ENCODE measurements around the gene ASCC1. TPM values are rescaled to one million over a fixed set of nuclear protein-coding genes. Genes with fewer than 3 reads are reported as not detected.

Gene ASCC1
- total RNA-seq, 2 donors from 2014 or later, result 14.8 to 38.3 TPM

- H3K9me3 ChIP-seq, result no peaks in the 10 kb centered on the region
- no peak for DNase-seq (ENCODE audit: low spot score)
- TF ChIP-seq POLR2AphosphoS5 (IDR thresholded peaks at IDR 0.05) (no peak), POLR2A (IDR thresholded peaks at IDR 0.05) (no peak), CTCF (IDR thresholded peaks at IDR 0.05) (no peak)
- no peaks in the 10 kb centered on the region for H3K4me1 ChIP-seq (replicated peaks)
- intact Hi-C loops (cut with DNase I), result no loop called here
- no peaks in the 10 kb centered on the region for H3K36me3 ChIP-seq
- 96% methylated on average over 4 of the region's 4 CpGs for WGBS
- H3K4me3 ChIP-seq, result no peak overlapping the region
- H3K27me3 ChIP-seq (replicated peaks; ENCODE audit: insufficient read depth), result no peaks in the 10 kb centered on the region
- H3K27ac ChIP-seq, result no peak overlapping the region
Measured at GRCh38 chr10:72095195-72095594, 120.9 kb downstream of the ASCC1 start.

- no peak for DNase-seq (ENCODE audit: low spot score)
- 99% methylated on average over 2 of the region's 2 CpGs for WGBS
- TF ChIP-seq POLR2AphosphoS5 (IDR thresholded peaks at IDR 0.05) (no peak), CTCF (IDR thresholded peaks at IDR 0.05) (no peak), POLR2A (IDR thresholded peaks at IDR 0.05) (no peak)
- H3K27ac ChIP-seq, result no peak overlapping the region
- H3K36me3 ChIP-seq, result no peaks in the 10 kb centered on the region
- H3K4me3 ChIP-seq, result no peak overlapping the region
- H3K9me3 ChIP-seq, result no peaks in the 10 kb centered on the region
- H3K4me1 ChIP-seq (replicated peaks), result no peaks in the 10 kb centered on the region
- intact Hi-C loops (cut with DNase I), result no loop called here
- H3K27me3 ChIP-seq (replicated peaks; ENCODE audit: insufficient read depth), result no peaks in the 10 kb centered on the region
Measured at GRCh38 chr10:72094574-72094973, 121.5 kb downstream of the ASCC1 start.

- no peak overlapping the region for H3K4me3 ChIP-seq
- H3K27ac ChIP-seq, result no peak overlapping the region
- no peak for TF ChIP-seq POLR2A (IDR thresholded peaks at IDR 0.05)
- TF ChIP-seq CTCF (IDR thresholded peaks at IDR 0.05), result no peak
- no peak for TF ChIP-seq POLR2AphosphoS5 (IDR thresholded peaks at IDR 0.05)
- H3K4me1 ChIP-seq (replicated peaks), result no peaks in the 10 kb centered on the region
- intact Hi-C loops (cut with DNase I), result no loop called here
- no peaks in the 10 kb centered on the region for H3K27me3 ChIP-seq (replicated peaks; ENCODE audit: insufficient read depth)
- no peak for DNase-seq (ENCODE audit: low spot score)
- no peaks in the 10 kb centered on the region for H3K36me3 ChIP-seq
- WGBS, result 97% methylated on average over 4 of the region's 4 CpGs
- no peaks in the 10 kb centered on the region for H3K9me3 ChIP-seq
Measured at GRCh38 chr10:72093450-72093849, 122.6 kb downstream of the ASCC1 start.

GRCh38 chr10:72092987-72093386 is 123.1 kb downstream of the ASCC1 start:
- Histone ChIP-seq H3K36me3 (no peaks in the 10 kb centered on the region), H3K4me3 (no peak overlapping the region), H3K4me1 (replicated peaks) (peaks cover 1% of the 10 kb centered on the region), H3K27ac (no peak overlapping the region), H3K27me3 (replicated peaks; ENCODE audit: insufficient read depth) (no peaks in the 10 kb centered on the region), H3K9me3 (no peaks in the 10 kb centered on the region)
- DNase-seq (ENCODE audit: low spot score), result no peak
- intact Hi-C loops (cut with DNase I), result no loop called here
- TF ChIP-seq POLR2A (IDR thresholded peaks at IDR 0.05), result no peak
- no peak for TF ChIP-seq POLR2AphosphoS5 (IDR thresholded peaks at IDR 0.05)
- no peak for TF ChIP-seq CTCF (IDR thresholded peaks at IDR 0.05)
- 93% methylated on average over 2 of the region's 2 CpGs for WGBS

- WGBS, result 91% methylated on average over 8 of the region's 8 CpGs
- no peak for DNase-seq (ENCODE audit: low spot score)
- TF ChIP-seq POLR2AphosphoS5 (IDR thresholded peaks at IDR 0.05), result no peak
- no peak for TF ChIP-seq CTCF (IDR thresholded peaks at IDR 0.05)
- TF ChIP-seq POLR2A (IDR thresholded peaks at IDR 0.05), result no peak
Measured at GRCh38 chr10:72092171-72092924, 123.7 kb downstream of the ASCC1 start.

More at GRCh38 chr10:72092171-72092924, 123.7 kb downstream of the ASCC1 start:
- H3K36me3 ChIP-seq, result no peaks in the 10 kb centered on the region
- H3K9me3 ChIP-seq, result no peaks in the 10 kb centered on the region
- no peak overlapping the region for H3K27ac ChIP-seq
- H3K27me3 ChIP-seq (replicated peaks; ENCODE audit: insufficient read depth), result no peaks in the 10 kb centered on the region
- intact Hi-C loops (cut with DNase I), result no loop called here
- no peak overlapping the region for H3K4me3 ChIP-seq
- peaks cover 7% of the 10 kb centered on the region for H3K4me1 ChIP-seq (replicated peaks)
